ENCODE results near the gene POLDIP2.
A peak's percentile ranks its signal among the peaks of the same experiment; 100 is the strongest.

The POLDIP2 gene

GRCh38 chr17:28390141-28390540 lies 32.8 kb upstream of the POLDIP2 start:
- no peak for DNase-seq (ENCODE audit: low read depth)

GRCh38 chr17:28388106-28388505 lies 30.8 kb upstream of the POLDIP2 start:
- no peak for DNase-seq (ENCODE audit: low read depth)

GRCh38 chr17:28386391-28386790 lies 29.1 kb upstream of the POLDIP2 start:
- DNase-seq (ENCODE audit: low read depth) = no peak

DNA sequence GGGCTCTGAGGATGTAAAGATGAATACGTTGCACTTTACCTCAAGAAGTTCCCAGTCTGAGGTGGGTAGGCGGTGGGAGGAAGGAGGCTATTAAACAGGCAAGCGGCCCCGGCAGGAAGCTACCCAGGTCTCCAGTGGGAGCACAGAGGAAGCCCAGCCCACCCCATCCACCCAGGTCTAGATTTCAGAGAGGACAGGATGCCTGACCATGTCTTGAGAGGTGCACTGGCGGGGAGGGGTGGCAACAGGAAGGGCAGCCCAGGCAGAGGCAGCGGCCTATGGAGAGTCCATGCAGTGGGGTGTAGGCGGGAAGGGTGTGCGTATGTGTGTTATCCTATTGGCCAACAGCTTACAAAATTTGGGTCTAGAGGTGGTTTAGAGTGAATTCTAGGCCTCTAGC lies 28.1 kb upstream of the POLDIP2 start:
- DNase-seq (ENCODE audit: low read depth) = no peak

- DNase-seq (ENCODE audit: low read depth) = no peak
Measured at GRCh38 chr17:28385037-28385400, 27.7 kb upstream of the POLDIP2 start.

- peak; percentile 45 for DNase-seq (ENCODE audit: low read depth)
Measured at GRCh38 chr17:28384281-28385036, 27.1 kb upstream of the POLDIP2 start.

- no peak for DNase-seq (ENCODE audit: low read depth)
Measured at GRCh38 chr17:28381141-28381825, 24.0 kb upstream of the POLDIP2 start.

DNA sequence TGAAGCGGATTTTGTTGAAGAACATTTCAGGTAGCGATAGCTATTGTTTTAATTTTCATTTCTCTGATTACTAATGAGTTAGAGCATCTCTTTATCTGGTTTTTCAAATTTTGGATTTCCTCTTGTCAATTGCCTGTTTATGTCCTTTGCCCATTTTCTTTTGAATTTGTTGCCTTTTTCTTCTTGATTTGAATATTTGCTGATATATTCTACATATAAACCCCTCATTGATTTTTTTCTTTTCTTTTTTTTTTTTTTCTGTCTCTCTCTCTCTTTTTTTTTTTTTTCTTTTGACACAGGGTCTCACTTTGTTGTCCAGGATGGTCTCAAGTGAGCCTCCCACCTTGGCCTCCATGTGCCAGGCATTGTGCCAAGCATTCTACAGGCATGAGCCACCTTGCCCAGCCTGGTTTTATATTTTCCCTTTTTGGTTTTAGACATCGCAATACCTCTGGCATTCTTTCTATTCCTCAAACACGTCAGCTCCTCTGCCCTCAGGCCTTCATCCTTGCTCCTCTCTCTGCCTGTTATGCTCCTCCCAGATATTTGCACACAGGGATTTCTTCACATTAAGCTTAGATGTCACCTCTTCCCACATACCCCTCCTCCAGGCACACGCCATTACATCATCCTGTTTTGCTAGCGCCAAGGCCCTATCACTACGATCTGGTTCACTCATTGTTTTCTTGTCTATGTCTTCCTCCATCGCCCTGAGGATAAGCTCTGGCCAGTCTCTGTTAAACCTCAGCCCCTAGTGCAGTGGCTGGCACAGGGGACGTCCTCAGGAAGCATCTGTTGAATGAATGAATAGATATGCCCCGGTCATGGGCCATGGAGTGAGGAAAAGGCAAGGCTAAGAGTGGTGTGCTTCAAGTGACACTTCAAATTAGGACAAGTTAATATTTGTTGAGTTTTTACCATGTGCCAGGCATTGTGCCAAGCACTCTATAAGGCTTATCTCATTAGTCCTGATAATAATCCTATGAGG lies 22.8 kb upstream of the POLDIP2 start:
- no peak for DNase-seq (ENCODE audit: low read depth)

DNA sequence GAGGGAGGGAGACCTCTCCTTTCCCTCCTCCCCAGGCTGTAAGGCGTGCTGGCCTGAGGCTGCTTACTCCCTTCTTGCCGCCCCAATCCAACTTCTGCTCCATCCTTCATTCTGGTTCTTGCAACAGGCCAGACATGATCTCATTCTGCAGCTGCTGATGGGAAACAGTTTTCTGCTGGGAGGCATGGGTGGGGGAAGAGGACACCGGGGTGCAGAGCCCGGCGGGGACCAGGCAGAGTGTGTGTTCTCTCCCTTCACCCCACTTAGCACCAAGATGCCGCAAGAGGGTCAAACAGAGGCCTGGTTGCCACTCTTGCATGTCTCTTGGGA lies 15.6 kb upstream of the POLDIP2 start:
- no peak for DNase-seq (ENCODE audit: low read depth)

DNA sequence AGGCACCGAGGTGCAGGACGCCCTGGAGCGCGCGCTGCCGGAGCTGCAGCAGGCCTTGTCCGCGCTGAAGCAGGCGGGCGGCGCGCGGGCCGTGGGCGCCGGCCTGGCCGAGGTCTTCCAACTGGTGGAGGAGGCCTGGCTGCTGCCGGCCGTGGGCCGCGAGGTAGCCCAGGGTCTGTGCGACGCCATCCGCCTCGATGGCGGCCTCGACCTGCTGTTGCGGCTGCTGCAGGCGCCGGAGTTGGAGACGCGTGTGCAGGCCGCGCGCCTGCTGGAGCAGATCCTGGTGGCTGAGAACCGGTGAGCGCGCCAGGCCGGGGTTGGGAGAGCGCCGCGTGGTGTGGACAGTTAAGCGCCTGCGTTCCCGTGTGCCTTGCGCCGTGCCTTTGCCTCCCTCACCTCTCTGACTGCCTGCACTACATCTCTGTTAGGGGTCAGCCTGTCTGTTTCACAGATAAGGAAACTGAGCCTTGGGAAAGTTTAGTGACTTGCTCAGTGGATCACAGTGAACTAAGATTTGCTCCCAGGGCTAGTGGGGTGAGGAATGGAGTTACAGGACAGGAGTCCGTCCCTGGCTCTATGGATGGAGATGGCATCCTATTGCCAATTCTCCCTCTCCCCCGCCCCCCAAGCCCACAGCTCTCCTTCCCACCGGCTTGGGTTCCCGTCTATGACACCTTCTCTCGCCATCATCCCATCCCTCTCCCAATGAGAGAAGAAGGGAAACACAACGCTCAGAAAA lies 15.0 kb upstream of the POLDIP2 start:
- DNase-seq (ENCODE audit: low read depth) = no peak

- peak; percentile 62 for DNase-seq (ENCODE audit: low read depth)
Measured at GRCh38 chr17:28371245-28372202, 14.2 kb upstream of the POLDIP2 start, which contains the start of gene SARM1. Gene SARM1 (plus strand): TSS chr17:28371694. CDS start chr17:28372033, 339 bp downstream.

- DNase-seq (ENCODE audit: low read depth) = no peak
Measured at GRCh38 chr17:28370744-28371103, 13.4 kb upstream of the POLDIP2 start.

DNA sequence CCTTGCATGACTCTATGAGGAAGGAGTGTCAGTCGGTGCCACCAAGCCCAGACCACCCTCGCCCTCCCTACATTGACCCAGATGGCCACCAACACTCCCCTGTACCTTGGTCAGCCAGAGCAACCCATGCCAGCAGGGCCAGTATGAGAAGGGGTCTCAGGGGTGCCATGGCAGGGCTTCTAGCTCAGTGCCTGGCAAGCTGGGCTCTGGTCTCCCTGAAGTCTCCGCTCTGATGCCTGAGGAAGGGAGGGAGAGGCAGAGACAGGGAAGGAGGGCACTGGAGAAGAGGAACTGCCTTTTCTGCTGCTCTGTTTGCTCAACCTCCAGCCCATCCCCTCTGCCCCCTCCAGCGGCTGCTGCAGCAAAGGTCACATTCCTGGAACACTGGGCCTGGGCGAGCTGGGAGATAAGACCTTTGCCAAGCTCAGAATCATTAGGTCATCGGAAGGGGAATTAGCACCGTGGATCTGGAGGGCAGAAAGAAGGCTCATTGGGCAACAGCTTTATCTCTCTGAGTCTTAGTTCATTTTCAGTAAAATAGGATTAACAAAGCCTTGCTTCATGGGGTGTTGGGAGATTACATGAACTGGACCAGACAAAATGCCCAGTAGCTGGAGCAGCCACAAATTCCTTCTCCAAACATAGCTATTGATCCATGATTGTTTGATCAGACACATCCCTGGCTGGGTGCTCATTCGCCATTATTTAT lies 12.9 kb upstream of the POLDIP2 start, which contains the start of gene VTN:
Gene VTN, minus strand, starts transcription at position 273 of the 709 bp plus-strand sequence. Its CDS starts 104 bp downstream, at position 169.
- no peak for DNase-seq (ENCODE audit: low read depth)

GRCh38 chr17:28369684-28370034 lies 12.3 kb upstream of the POLDIP2 start:
- DNase-seq (ENCODE audit: low read depth) = no peak

DNA sequence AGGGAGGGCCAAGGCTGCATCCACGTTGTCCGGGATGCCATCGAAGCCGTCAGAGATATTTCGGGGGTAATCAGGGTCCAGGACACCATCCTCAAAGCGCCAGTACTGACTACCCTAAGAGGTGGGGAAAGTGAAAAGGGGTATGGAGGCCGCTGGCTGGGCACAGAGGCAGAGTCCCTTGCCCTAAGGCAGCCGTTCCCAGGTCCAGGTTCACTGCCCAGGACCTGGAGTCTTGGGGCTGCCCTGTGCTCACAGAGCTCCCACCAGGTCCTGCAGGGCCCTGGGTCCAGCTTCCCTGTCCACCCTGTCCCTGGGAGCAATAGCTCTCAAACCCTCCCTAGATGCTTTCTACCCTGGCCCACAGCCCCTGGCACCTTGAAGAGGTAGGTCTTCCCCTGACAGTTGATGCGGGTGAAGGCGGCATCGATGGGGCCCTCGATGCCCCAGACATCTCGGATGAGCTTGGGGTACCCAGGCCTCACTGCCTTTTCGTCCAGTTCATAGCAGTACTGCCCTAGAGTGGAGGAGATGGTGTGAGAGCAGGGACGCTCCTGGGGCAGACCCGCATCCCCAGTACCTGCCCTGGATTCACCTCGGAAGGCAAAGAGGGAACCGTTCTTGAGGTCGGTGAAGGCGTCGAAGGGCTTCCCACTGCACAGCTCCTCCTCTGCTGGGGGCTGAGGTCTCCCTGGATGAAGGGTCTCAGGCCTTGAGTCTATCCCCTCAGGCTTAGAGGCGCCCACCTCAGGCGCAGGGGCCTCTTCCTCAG lies 11.8 kb upstream of the POLDIP2 start:
- no peak for DNase-seq (ENCODE audit: low read depth)

GRCh38 chr17:28368306-28368831 lies 11.0 kb upstream of the POLDIP2 start:
- DNase-seq (ENCODE audit: low read depth) = no peak

DNA sequence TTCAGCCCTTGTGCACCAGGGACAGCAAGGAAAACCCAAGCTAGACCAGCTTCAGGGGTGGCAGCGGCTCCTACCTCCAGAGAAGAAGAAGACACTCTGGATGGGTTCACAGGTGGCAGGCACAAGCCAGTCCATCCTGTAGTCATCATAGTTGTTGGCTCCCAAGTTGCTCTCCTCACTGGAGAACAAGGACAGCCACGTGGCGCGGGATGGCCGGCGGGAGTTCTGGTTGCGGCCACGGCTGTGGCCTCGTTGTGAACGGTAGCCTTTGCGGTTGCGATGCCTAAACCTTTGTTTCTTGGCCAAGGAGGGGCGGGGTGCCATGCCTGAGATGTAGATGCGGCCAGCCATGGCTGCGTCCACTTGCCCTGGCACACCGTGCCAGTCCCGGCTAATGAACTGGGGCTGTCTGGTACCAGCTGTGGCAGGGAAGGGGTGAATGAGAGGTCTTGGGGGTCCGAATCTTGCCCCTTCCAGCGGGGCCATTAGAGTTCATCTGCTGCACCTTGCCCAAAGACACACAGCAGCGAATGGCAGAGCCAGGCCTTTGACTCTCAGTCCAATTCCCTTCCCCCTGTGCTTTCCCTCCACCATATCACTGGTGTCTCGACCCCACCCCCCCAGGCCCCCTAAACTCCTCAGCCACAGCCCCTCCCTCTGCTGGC lies 10.4 kb upstream of the POLDIP2 start:
- DNase-seq (ENCODE audit: low read depth) = no peak

- no peak for DNase-seq (ENCODE audit: low read depth)
Measured at GRCh38 chr17:28366605-28367004, 9.3 kb upstream of the POLDIP2 start.
